Breast epithelium (tissue), 4 donors: ENCODE measurements around the gene CACNA2D4. TPM values are rescaled to one million over a fixed set of nuclear protein-coding genes. Genes with fewer than 3 reads are reported as not detected.

Experiments used
- DNase-seq, 2 donors: peaks; one replicate each; pipeline ENCODE4 v3.0.0-alpha.2; 2019; ENCODE audit warnings: low spot score in 2 of 2
- H3K27ac ChIP-seq, 2 donors: fragments of 200-600 bp; sonication (generic) in 1 of 2; one replicate each; pipeline ENCODE4 v1.5.1; 2016 to 2019; ENCODE audit warnings: mild to moderate bottlenecking in 1 of 2
- H3K27me3 ChIP-seq, 2 donors: fragments of 200-600 bp; sonication (generic) in 1 of 2; one replicate each; pipeline versions ENCODE4 v1.5.1 to v1.6.0; 2017 to 2019; ENCODE audit warnings: control low read depth in 1 of 2, mild to moderate bottlenecking in 1 of 2
- H3K36me3 ChIP-seq: fragments of 200-600 bp; one replicate; pipeline ENCODE4 v1.5.1; 2019
- H3K4me1 ChIP-seq, 2 donors: fragments of 200-600 bp; sonication (generic); one replicate each; pipeline ENCODE4 v1.5.1; 2016 to 2019; ENCODE audit warnings: control low read depth in 1 of 2
- H3K4me3 ChIP-seq, 3 donors: fragments of 200-600 bp; sonication (generic); 1 replicate in 2 of 3; 2 replicates in 1 of 3; pipeline ENCODE4 v1.5.1; 2016 to 2019; ENCODE audit warnings: mild to moderate bottlenecking in 3 of 3, moderate library complexity in 2 of 3
- H3K9me3 ChIP-seq, 2 donors: fragments of 200-600 bp; sonication (generic) in 1 of 2; one replicate each; pipeline ENCODE4 v1.5.1; 2016 to 2019; ENCODE audit warnings: control low read depth in 1 of 2
- POLR2A ChIP-seq: fragments of 450-650 bp; IDR thresholded peaks from one replicate; pipeline ENCODE4 v1.6.1; 2016; ENCODE audit warnings: antibody characterized with exemption, mild to moderate bottlenecking, moderate library complexity
- intact Hi-C: fragments of 100-400 bp; cut with DNase I; formaldehyde crosslinking; loops from one replicate; pipeline ENCODE4 v1.15.1; 2023; ENCODE audit warnings: low total_unique reads
- total RNA-seq, 3 donors: library from RNA; depleted of rRNA; stranded (reverse); fragments of >200 nt; gene quantifications; one replicate each; pipeline ENCODE4 v1.1.0, GENCODE V29; 2016

CACNA2D4 gene
- total RNA-seq, 3 donors from 2014 or later = 3.2 to 10.2 (median 3.3) TPM

- Histone ChIP-seq H3K27me3 (no peaks in the 10 kb centered on the region), H3K4me1 (no peaks in the 10 kb centered on the region), H3K27ac (no peak overlapping the region), H3K9me3 (peaks cover 0 to 6% of the 10 kb centered on the region in 2 donors), H3K4me3 (no peak overlapping the region), H3K36me3 (no peaks in the 10 kb centered on the region)
- intact Hi-C loops = no loop called here
- DNase-seq = no peak
- no peak for TF ChIP-seq POLR2A
Observed at GRCh38 chr12:1744932-1745331, 173.5 kb downstream of the CACNA2D4 start.

Other genes starting within 250 kb of the CACNA2D4 start
- 10 to 100 TPM; 44.3 to 58.2 (median 48.8) TPM for gene ADIPOR2, start 227.6 kb downstream of the CACNA2D4 start, total RNA-seq
- gene LRTM2, start 98.1 kb downstream of the CACNA2D4 start, total RNA-seq = not detected
- 10 to 100 TPM; 12.2 to 20.8 (median 18.0) TPM for gene DCP1B, start 85.8 kb upstream of the CACNA2D4 start, total RNA-seq
- 10 to 100 TPM in 1 of 3 donors, 1 to 10 TPM in 2; 2.6 to 11.8 (median 9.5) TPM for gene CACNA1C, start 134.3 kb upstream of the CACNA2D4 start, total RNA-seq